PFSK-1 (cell line): Measurements from ENCODE around the gene PA2G4.

Source experiments
- FOXP2 ChIP-seq: optimal IDR thresholded peaks from 2 replicates; pipeline ENCODE3; 2011; ENCODE audit warnings: borderline replicate concordance, control low read depth, inconsistent platforms; ENCODE audit not compliant: insufficient read depth; ENCODE audit errors: extremely low read length, extremely low read depth
- POLR2AphosphoS5 ChIP-seq: IDR thresholded peaks from 2 replicates; pipeline ENCODE4 v1.6.1; 2012; ENCODE audit warnings: low read depth, mild to moderate bottlenecking, control low read depth, low read length, moderate library complexity
- REST ChIP-seq, 2 experiments: IDR thresholded peaks; 2 replicates each; pipeline versions ENCODE4 v1.6.1 to v1.8.0; 2011 to 2012; ENCODE audit warnings: low read depth in 2 of 2, low read length in 2 of 2, control low read depth in 1 of 2, inconsistent platforms in 1 of 2, mild to moderate bottlenecking in 1 of 2, moderate library complexity in 1 of 2; ENCODE audit not compliant: insufficient read depth in 1 of 2
- SIN3A ChIP-seq: IDR thresholded peaks from 2 replicates; pipeline ENCODE4 v1.6.1; 2012; ENCODE audit warnings: mild to moderate bottlenecking, low read length, moderate library complexity, borderline replicate concordance; ENCODE audit not compliant: insufficient read depth
- TAF1 ChIP-seq: IDR thresholded peaks from 2 replicates; pipeline ENCODE4 v1.6.1; 2012; ENCODE audit warnings: low read length, control low read depth, borderline replicate concordance; ENCODE audit not compliant: insufficient read depth

Gene PA2G4

GRCh38 chr12:56151672-56152131 lies 47.3 kb downstream of the PA2G4 start:
- TF ChIP-seq FOXP2 (no peak), TAF1 (peak; percentile 41; the same call in 1 of the 2 replicates)

GRCh38 chr12:56152132-56152755 lies 47.9 kb downstream of the PA2G4 start, which contains the start of gene MYL6B:
MYL6B (plus strand) TSS chr12:56152587; CDS start chr12:56153919, 1,332 bp downstream.
- TF ChIP-seq SIN3A (peak; percentile 59; the same call in 1 of the 2 replicates), TAF1 (0 out of 2 replicates have a peak, but pooled peaks have one; percentile 15), REST (IDR thresholded peaks at IDR 0.05; ENCODE audit: insufficient read depth in 1 of 2, low read depth in 2 of 2, low read length in 2 of 2) (no peak), FOXP2 (peak; percentile 96), POLR2AphosphoS5 (peak; percentile 84)

GRCh38 chr12:56152756-56153677 lies 48.7 kb downstream of the PA2G4 start:
- TF ChIP-seq REST (IDR thresholded peaks at IDR 0.05; ENCODE audit: insufficient read depth in 1 of 2, low read depth in 2 of 2, low read length in 2 of 2): no peak
- TF ChIP-seq POLR2AphosphoS5: no peak
- TF ChIP-seq FOXP2: no peak
- no peak for TF ChIP-seq SIN3A
- no peak for TF ChIP-seq TAF1

- TF ChIP-seq TAF1: no peak
- no peak for TF ChIP-seq POLR2AphosphoS5
- no peak for TF ChIP-seq REST (IDR thresholded peaks at IDR 0.05; ENCODE audit: insufficient read depth in 1 of 2, low read depth in 2 of 2, low read length in 2 of 2)
- TF ChIP-seq FOXP2: no peak
- no peak for TF ChIP-seq SIN3A
These were observed 49.3 kb downstream of the PA2G4 start for GRCh38 chr12:56153678-56154065.

- TF ChIP-seq REST (IDR thresholded peaks at IDR 0.05; ENCODE audit: insufficient read depth in 1 of 2, low read depth in 2 of 2, low read length in 2 of 2) (no peak), SIN3A (no peak), TAF1 (no peak), FOXP2 (no peak), POLR2AphosphoS5 (no peak)
These were observed 50.0 kb downstream of the PA2G4 start for GRCh38 chr12:56154246-56154771.
